PC-9 (cell line): ENCODE data around the gene P4HA3. TPM values are rescaled to one million over a fixed set of nuclear protein-coding genes. Genes with fewer than 3 reads are reported as not detected.

Source experiments
- BruUV-seq: library from RNA; stranded (reverse); fragments of 400-500 nt; replicated peaks from 2 replicates; lab custom pipeline; 2021; lab: Mats Ljungman, UMichigan
- CTCF ChIA-PET: fragments of 300-600 bp; sonication (Branson Sonifier 250); formaldehyde crosslinking; loops from one replicate; lab custom pipeline; 2022; ENCODE audit warnings: antibody characterized with exemption; lab: Charles Lee
- POLR2A ChIA-PET: fragments of 300-600 bp; sonication (Branson Sonifier 250); formaldehyde crosslinking; loops from one replicate; lab custom pipeline; 2022; ENCODE audit warnings: antibody characterized with exemption; ENCODE audit not compliant: unreplicated experiment; lab: Charles Lee
- DNase-seq, 2 experiments: peaks; one replicate each; pipeline versions ENCODE4 v3.0.0 to v3.0.0-alpha.2; 2015 to 2022; ENCODE audit warnings: mixed read lengths in 1 of 2
- H2AFZ ChIP-seq: fragments of 200-600 bp; sonication (generic); 2 replicates; pipeline ENCODE4 v1.8.1; 2017; ENCODE audit warnings: antibody characterized with exemption
- H3F3A ChIP-seq: fragments of 200-600 bp; sonication (generic); 2 replicates; pipeline ENCODE4 v1.8.1; 2017; ENCODE audit warnings: antibody characterized with exemption, mild to moderate bottlenecking, low read depth; ENCODE audit not compliant: insufficient read depth
- H3K27ac ChIP-seq: fragments of 200-600 bp; sonication (generic); 2 replicates; pipeline ENCODE4 v1.6.1; 2016; ENCODE audit warnings: mixed run types
- H3K27me3 ChIP-seq: fragments of 200-600 bp; sonication (generic); 2 replicates; pipeline ENCODE4 v1.6.1; 2016; ENCODE audit warnings: low read depth, mixed run types; ENCODE audit not compliant: insufficient read depth
- H3K36me3 ChIP-seq: fragments of 200-600 bp; sonication (generic); 2 replicates; pipeline ENCODE4 v1.6.1; 2016; ENCODE audit warnings: low read depth, mixed run types
- H3K4me1 ChIP-seq: fragments of 200-600 bp; sonication (generic); replicated peaks from 2 replicates; pipeline ENCODE4 v1.6.1; 2016; ENCODE audit warnings: mixed run types; ENCODE audit not compliant: insufficient read depth
- H3K4me2 ChIP-seq: fragments of 200-600 bp; sonication (generic); 2 replicates; pipeline ENCODE4 v1.6.1; 2017; ENCODE audit warnings: mixed run types
- H3K4me3 ChIP-seq: fragments of 200-600 bp; sonication (generic); 2 replicates; pipeline ENCODE4 v1.6.1; 2016; ENCODE audit warnings: mixed run types
- H3K79me2 ChIP-seq: fragments of 200-600 bp; sonication (generic); 2 replicates; pipeline ENCODE4 v1.6.1; 2017; ENCODE audit warnings: low read depth, mixed run types
- H3K9me2 ChIP-seq: fragments of 200-600 bp; sonication (generic); 2 replicates; pipeline ENCODE4 v1.8.1; 2017; ENCODE audit warnings: mild to moderate bottlenecking; ENCODE audit not compliant: insufficient read depth
- H3K9me3 ChIP-seq: fragments of 200-600 bp; sonication (generic); 2 replicates; pipeline ENCODE4 v1.8.1; 2016; ENCODE audit warnings: low read depth; ENCODE audit not compliant: insufficient read depth
- H4K20me1 ChIP-seq: fragments of 200-600 bp; sonication (generic); 2 replicates; pipeline ENCODE4 v1.8.1; 2017; ENCODE audit not compliant: insufficient read depth
- EZH2 ChIP-seq: fragments of 200-600 bp; sonication (generic); IDR thresholded peaks from 2 replicates; pipeline ENCODE4 v1.8.0; 2017; ENCODE audit warnings: antibody characterized with exemption, low read depth
- intact Hi-C: fragments of 100-400 bp; cut with micrococcal nuclease; formaldehyde crosslinking; loops from one replicate; pipeline ENCODE4 v1.10.0; 2022; ENCODE audit not compliant: unreplicated experiment
- total RNA-seq: library from RNA; stranded (reverse); gene quantifications from 2 replicates; pipeline ENCODE4 v1.2.3, GENCODE V29; 2021
- TF ChIP-seq, protein P1 (sequence below): fragments of 200-600 bp; sonication (generic); conservative IDR thresholded peaks from 2 replicates; pipeline ENCODE4 v1.6.1; 2017; ENCODE audit warnings: mixed run types, antibody characterized with exemption, mild to moderate bottlenecking, moderate library complexity

Gene P4HA3
- total RNA-seq, 1 experiment from 2014 or later: 0.22 TPM

DNA sequence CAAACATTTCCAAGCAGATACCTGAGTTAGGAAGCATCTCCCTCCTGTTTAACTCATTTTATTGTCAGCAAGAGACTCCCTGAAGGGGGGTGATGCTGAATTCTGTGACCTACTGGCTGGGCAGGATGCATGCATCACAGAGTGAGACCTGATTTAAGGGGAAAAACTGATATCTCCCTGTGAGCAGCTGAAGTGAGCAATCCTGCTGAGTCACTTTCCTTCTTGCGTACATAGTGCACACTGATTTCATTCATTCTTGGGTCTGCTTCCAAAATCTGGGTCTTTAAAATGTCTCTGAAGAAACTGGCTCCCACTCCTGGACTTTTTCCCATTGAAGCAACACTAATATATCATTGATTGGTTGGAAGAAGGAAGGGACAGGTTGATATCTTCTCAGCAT lies 23.3 kb downstream of the P4HA3 start:
- H3K4me1 ChIP-seq: peaks cover 28% of the 10 kb centered on the region
- H3K4me3 ChIP-seq: no peak overlapping the region
- no peaks in the 10 kb centered on the region for H4K20me1 ChIP-seq
- no peaks in the 10 kb centered on the region for H3K9me3 ChIP-seq
- peak overlapping the region; percentile 29 for H2AFZ ChIP-seq
- H3K27ac ChIP-seq: peak overlapping the region; percentile 73
- H3K36me3 ChIP-seq: no peaks in the 10 kb centered on the region
- H3K9me2 ChIP-seq: no peaks in the 10 kb centered on the region
- intact Hi-C loops: no loop called here
- ChIA-PET POLR2A (no interaction called here), CTCF (no interaction called here)
- TF ChIP-seq EZH2: no peak
- TF ChIP-seq, protein P1, sequence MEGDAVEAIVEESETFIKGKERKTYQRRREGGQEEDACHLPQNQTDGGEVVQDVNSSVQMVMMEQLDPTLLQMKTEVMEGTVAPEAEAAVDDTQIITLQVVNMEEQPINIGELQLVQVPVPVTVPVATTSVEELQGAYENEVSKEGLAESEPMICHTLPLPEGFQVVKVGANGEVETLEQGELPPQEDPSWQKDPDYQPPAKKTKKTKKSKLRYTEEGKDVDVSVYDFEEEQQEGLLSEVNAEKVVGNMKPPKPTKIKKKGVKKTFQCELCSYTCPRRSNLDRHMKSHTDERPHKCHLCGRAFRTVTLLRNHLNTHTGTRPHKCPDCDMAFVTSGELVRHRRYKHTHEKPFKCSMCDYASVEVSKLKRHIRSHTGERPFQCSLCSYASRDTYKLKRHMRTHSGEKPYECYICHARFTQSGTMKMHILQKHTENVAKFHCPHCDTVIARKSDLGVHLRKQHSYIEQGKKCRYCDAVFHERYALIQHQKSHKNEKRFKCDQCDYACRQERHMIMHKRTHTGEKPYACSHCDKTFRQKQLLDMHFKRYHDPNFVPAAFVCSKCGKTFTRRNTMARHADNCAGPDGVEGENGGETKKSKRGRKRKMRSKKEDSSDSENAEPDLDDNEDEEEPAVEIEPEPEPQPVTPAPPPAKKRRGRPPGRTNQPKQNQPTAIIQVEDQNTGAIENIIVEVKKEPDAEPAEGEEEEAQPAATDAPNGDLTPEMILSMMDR: no peak
- BruUV-seq: no TSS peak
- H3F3A ChIP-seq: peaks cover 10% of the 10 kb centered on the region; the same call in 1 of the 2 replicates
- H3K79me2 ChIP-seq: no peaks in the 10 kb centered on the region
- peak; percentile 32 to 75 for DNase-seq
- no peaks in the 10 kb centered on the region for H3K27me3 ChIP-seq
- H3K4me2 ChIP-seq: peak overlapping the region; percentile 42

DNA sequence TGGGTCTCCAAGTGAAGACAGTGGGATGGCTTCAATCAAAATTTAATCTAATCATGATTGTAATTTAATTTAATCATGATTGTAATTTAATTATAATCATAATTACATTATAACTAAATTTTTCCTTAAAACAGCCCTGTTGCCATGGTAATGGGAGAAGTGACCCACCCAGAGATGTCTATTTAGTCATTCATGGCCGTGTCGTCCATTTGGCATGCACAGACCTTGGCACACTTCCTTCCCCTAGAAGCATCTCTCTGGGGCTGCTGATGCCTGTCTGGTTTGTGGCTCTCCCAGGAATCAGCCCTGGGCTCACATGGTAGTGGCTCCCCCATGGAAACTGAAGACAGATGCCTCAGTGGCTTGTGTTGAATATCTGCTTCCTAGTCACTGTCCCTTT lies 27.0 kb downstream of the P4HA3 start:
- H3K79me2 ChIP-seq: no peaks in the 10 kb centered on the region
- DNase-seq: peak in 1 of 2 experiments; percentile 26
- no peaks in the 10 kb centered on the region for H3K36me3 ChIP-seq
- ChIA-PET POLR2A (no interaction called here), CTCF (interaction anchor here (0.7 kb wide), 1 partner anchor 28 kb away, joined by 3 read pairs; no protein-coding TSS in a partner anchor)
- no peaks in the 10 kb centered on the region for H3K9me2 ChIP-seq
- H4K20me1 ChIP-seq: no peaks in the 10 kb centered on the region
- intact Hi-C loops: no loop called here
- H3K4me1 ChIP-seq: peaks cover 31% of the 10 kb centered on the region
- no peaks in the 10 kb centered on the region for H3K9me3 ChIP-seq
- H3K4me3 ChIP-seq: no peak overlapping the region
- H3K27me3 ChIP-seq: no peaks in the 10 kb centered on the region
- no peak overlapping the region for H3K4me2 ChIP-seq
- no TSS peak for BruUV-seq
- H3F3A ChIP-seq: peaks cover 10% of the 10 kb centered on the region; the same call in 1 of the 2 replicates
- H2AFZ ChIP-seq: no peak overlapping the region
- H3K27ac ChIP-seq: no peak overlapping the region
- TF ChIP-seq, protein P1: no peak
- no peak for TF ChIP-seq EZH2

DNA sequence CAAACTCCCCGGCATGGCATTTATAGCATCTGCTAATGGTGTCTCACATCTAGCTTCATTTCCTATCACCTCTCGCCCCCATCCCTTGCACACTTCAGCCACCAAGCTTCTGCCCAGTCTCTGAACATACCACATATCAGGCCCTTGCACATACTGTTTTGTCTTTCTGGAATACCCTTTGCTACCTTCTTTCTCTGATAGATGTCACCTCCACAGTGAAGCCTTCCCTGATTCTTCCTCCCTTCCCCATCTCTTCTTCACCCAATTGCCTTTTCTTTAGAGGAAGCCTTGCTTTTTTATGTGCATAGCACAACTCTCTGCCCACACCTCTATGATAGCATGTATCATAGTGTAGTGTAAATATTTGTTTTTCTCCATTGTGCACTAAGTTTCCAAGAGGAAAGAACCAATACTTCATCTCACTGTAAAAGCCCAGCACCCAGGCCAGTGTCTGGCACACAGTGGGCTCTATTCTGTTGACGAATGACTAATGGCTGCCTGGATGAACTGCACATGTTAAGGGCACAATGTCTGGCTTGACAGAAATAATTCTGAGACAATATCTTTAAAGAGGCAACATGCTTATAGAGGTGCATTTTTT lies 27.8 kb downstream of the P4HA3 start:
- peak in 1 of 2 experiments; percentile 35 for DNase-seq
- Histone ChIP-seq H3K27ac (no peak overlapping the region), H3K4me1 (peaks cover 35% of the 10 kb centered on the region), H3K4me3 (no peak overlapping the region), H3K9me3 (no peaks in the 10 kb centered on the region), H2AFZ (no peak overlapping the region), H3K36me3 (no peaks in the 10 kb centered on the region), H3K9me2 (no peaks in the 10 kb centered on the region), H3K27me3 (no peaks in the 10 kb centered on the region), H3K4me2 (no peak overlapping the region), H3F3A (peaks cover 16% of the 10 kb centered on the region; the same call in 1 of the 2 replicates), H3K79me2 (no peaks in the 10 kb centered on the region), H4K20me1 (no peaks in the 10 kb centered on the region)
- ChIA-PET POLR2A (no interaction called here), CTCF (interaction anchor here (0.7 kb wide), 1 partner anchor 28 kb away, joined by 3 read pairs; no protein-coding TSS in a partner anchor)
- no TSS peak for BruUV-seq
- no peak for TF ChIP-seq EZH2
- TF ChIP-seq, protein P1: no peak
- intact Hi-C loops: no loop called here
